HG03066 (cell line): ENCODE measurements around the gene TAGLN.

Experiments
- ATAC-seq: cut with Tn5 transposase; IDR thresholded peaks from one replicate; pipeline ENCODE4 v1.9.1; 2021; ENCODE audit warnings: low read depth; ENCODE audit not compliant: unreplicated experiment

The TAGLN gene

DNA sequence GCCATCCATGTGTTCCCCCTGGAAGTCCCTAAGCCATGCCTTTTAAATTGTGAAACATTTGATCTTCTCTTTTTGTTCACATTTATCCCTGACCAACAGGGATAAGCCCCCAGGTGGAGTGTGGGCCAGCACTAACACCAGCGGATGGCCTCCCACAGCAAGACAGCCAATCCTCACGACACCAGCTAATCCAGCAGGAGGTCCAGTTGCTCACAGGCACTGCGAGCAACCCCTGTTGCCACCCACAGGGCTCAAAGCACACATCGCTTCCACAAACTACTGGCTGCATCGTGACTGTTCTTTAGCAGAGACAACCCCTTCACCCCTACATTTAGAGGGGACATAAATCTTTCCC, 30.7 kb downstream of the TAGLN start:
- ATAC-seq: no peak

DNA sequence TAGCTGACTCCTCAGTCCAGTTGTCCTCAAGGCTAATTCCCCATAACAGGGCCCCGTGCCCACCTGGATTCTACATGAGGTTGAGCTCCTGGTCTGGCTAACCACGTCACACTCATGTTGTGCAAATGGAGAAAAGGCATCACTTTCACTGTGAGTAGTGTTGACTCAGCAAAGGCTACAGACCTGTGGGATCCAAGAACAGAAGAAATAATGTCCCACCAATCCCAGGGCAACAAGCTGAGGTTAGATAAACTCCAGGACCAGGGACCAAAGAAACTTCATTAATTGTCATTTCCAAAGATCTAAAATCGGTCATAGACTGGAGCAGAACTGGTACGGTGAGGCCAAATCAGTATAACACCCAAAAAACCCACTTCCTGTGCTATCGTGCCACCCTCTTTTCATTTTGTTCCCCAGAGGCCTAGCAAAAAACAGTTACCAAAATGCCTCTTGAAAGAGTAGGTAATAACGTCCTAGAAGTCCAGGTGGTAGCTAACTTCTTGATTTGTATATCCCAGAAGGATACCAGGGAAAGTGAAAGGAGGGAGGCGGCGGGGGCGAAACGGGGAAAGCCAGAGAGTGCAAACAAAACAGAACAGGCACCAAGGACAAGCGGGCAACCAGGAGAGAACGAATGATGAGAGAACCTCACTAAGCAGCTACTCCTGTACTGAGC, 31.3 kb downstream of the TAGLN start:
- no peak for ATAC-seq

DNA sequence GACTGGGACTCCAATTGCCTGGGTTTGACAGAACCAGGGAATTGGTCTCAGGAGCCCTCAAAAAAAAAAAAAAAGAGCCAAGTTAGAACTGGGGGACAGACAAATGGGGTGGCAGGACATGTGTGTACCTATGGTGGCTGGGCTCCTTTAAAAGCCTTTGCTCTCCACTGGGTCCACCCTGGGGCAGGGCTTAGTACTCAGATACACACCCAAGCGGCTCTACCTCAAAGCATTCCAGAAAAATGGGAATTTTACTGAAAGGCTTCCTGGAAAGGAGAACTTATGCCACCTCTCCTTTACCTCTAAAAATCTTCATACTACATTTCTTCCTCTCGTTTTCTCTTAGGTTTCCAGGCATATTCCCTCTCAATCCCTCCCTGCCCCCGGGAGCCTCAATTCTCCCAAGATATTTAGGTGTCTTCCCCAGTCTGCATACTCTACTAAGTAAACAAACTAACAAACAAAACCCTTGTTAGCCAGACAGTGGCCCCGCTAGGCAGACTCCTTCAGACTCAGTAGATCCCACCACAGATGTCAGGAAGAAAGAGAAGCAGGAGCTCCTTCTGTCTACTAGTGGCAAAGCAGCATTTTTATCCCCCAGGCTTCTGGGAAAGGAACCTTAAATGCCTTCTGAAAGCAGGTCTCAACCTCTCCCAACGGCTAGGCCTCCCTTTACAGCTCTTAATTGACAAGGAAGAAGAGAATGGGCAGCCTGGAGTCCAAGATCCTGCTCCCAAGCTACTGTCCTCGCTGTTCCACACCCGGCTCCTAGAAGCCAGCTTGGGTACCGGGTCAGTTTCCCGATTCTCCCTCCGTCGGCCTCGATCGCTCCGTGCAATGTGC, 32.0 kb downstream of the TAGLN start:
- ATAC-seq: no peak

DNA sequence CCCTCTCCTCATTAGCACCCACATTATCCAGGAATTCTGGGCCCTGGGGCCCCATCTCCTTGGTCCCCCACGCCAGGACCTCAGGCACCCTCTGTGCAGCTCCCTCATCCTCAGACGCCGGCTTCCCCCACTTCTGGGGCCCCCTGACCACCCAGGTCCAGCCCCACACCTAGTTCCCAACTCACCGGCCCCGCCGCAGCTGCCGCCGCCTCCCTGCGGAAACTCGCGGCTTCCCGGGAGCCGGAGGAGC, 32.6 kb downstream of the TAGLN start, which contains the start of gene PCSK7:
PCSK7 (minus strand) TSS at position 232 of the 250 bp plus-strand sequence. CDS start 2,229 bp downstream, outside the sequence.
- ATAC-seq: no peak

DNA sequence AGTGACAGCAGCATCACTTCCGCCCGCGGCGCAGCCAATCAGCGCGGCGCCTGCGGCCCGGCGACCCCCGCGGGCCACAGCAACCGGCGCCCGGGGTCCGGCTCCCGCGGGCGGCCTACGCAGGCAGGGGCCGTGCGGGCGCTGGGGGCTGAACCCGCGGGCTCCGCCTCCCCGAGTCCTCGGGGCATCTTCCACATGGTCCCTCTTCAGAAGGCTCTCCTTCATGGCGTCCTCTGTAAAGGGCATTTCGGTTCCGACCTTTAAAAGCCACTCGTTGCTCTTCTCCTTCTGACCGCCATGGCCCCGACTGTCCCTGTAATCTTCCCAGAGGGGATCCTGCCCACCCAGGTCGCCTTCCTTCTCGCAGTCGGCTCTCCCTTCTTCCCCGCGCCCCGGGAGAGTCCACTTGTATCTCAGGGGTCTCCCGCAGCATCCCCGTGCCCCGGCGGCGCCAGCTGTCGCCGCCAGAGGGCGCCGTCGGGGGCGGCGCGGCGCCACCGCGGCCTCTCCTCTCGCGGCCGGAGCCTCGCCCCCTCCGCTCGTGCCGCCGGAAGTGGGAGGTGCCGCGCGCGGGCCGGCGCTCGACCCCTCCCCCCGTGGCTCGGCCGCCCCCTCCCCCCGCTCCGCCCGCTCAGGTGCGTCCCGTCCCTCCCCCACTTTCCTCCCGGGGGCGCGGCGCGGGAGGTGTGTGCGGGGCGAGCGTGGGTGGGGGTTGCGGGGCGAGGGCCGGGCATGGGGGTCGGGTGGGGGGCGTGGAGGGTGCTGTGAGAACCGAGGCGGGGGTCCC, 33.1 kb downstream of the TAGLN start, which contains the start of gene RNF214:
RNF214 (plus strand) TSS at position 580 of the 787 bp plus-strand sequence. CDS start 1,602 bp downstream, outside the sequence.
- ATAC-seq: peak; percentile 50

DNA sequence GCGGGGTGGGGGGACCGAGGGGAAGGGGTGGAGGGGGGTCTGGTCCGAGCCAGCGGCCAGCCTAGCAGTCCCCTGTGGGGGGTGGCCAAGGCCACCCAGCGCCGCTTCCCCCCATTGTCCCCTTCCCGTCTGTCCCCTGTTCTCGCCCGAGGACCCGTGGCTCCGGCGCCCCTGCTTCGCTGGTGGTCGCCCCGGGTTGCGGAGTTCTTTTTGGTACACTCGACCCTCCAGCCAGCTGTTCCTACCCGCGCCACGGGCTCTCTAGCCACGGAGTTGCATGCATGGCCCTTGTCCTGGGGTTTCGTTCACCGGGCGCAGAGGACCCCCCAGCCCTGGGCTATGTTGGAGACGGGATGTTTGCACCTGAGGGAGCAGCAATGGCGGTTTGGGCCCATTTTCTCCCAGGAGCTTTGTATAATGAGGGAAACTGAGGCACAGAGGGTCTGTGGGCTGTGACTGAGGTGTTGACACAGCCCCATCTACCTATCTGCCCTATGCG, 33.8 kb downstream of the TAGLN start:
- ATAC-seq: no peak

DNA sequence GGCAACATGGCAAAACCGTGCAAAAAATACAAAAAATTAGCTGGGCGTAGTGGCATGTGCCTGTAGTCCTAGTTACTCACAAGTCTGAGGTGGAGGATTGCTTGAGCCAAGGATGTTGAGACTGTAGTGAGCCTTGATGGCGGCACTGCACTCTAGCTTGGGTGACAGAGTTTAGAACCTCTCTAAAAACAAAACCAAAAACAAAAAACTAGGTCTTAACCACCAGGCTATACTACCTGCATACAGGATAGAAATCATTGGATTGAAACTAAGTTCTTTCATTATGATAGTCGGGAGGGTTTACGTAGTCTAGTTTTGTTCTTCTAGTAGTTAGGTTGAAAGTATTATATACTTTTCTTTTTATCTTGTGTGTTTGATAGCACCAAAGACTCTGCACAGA, 39.1 kb downstream of the TAGLN start:
- no peak for ATAC-seq

DNA sequence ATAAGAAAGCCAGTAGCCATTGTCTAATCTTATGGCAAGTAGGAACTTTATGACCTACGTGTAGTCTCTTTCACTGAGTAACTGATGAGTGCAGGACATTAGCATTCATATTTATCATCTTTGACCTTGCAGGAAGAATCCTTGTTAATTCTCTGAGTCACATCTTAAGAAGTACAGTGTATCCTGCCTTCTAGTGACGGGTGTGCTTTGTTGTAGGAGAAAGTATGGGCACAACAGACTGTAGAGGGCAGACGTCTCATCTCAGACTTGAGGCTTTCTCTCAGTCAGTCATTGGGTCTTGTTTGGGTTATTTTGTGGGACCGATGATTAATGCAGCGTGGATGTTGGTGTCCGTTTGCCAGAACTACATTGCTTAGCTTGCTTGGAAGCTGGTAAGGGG, 40.1 kb downstream of the TAGLN start:
- no peak for ATAC-seq

DNA sequence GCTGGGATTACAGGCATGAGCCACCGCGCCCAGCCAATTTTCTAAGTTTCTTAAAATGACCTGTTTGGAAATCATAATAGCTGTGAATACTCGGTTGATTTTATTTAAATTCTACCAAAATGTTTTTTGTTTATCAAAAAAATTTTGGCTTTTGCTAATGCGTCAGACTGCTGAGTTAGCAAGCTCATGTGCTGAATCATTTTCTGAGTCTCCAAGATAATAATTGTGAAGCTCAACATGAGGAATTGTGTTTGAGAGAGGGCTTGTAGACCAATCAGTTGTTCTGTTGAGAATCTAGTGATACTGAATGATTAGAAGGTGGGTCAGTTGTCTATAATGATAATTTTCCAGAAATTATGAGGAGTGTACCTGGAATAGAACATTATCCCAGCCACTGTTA, 49.2 kb downstream of the TAGLN start:
- no peak for ATAC-seq

DNA sequence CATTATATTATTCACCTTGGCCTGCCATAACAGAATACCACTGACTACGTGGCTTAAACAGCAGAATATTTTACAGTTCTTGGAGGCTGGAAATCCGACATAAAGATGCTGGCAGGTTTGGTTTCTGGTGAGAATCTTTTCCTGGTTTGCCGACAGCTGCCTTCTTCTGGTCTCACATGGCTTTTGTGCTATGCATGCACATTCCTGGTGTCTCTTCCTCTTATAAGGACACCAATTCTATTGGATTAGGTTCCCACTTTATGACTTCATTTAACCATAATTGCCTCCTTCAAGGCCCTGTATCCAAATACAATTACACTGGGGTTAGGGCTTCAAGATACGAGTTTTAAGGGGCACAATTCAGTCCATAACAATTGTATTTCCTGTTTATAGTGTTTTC, 50.4 kb downstream of the TAGLN start:
- no peak for ATAC-seq

DNA sequence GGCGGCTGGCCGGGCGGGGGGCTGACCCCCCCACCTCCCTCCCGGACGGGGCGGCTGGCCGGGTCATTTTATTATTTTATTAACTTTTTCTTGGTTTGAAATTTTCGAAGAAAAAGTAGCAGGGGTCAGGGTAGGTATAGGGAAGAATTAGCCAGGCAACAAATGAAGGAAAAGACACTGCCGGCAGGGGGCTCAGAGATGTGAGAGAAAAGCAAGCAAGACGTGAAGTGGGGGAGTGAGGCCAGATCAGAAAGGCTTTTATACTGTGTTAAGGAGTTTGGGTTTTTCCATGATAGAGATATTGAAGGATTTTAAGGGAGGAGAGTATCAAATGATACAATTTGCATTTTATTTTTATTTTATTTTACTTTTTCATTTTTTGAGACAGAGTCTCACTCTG, 52.3 kb downstream of the TAGLN start:
- ATAC-seq: no peak

DNA sequence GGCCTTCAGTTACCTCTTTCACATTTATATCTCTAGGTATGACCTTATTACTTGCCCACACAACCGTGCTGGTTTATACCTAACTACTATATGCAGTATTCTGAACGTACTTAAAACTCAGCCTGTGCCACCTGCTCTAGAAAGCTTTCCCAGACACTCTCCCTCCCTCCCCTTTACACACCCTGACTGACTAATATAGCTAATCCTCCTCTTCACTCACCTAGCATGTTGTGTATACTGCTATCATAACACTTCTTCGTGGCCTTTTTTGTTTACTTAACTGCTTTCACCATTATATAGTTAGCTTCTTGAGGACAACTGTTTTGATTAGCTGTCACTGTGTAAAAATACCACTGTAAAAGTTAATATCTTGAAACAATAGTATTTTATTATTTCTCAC, 56.8 kb downstream of the TAGLN start:
- ATAC-seq: no peak

DNA sequence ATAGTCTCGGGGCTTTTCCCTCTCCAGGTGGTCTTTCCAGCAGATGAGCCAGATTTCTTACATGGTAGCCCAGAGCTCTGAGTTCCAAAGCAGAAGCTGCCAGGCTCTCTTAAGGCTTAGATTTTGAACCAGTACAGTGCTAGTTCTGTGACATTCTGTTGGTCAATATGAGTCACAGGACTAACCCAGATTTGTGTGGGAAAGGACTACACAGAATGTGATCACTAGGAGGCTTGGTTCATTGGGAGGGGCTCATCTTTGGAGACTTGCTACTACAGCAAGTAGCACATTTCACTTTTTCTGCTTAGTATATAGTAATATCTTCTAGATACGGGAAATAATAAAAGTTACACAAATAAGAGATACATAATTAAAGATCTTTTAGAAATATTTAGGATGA, 57.4 kb downstream of the TAGLN start:
- ATAC-seq: no peak
